ENCODE results near the gene LPP.

DNA sequence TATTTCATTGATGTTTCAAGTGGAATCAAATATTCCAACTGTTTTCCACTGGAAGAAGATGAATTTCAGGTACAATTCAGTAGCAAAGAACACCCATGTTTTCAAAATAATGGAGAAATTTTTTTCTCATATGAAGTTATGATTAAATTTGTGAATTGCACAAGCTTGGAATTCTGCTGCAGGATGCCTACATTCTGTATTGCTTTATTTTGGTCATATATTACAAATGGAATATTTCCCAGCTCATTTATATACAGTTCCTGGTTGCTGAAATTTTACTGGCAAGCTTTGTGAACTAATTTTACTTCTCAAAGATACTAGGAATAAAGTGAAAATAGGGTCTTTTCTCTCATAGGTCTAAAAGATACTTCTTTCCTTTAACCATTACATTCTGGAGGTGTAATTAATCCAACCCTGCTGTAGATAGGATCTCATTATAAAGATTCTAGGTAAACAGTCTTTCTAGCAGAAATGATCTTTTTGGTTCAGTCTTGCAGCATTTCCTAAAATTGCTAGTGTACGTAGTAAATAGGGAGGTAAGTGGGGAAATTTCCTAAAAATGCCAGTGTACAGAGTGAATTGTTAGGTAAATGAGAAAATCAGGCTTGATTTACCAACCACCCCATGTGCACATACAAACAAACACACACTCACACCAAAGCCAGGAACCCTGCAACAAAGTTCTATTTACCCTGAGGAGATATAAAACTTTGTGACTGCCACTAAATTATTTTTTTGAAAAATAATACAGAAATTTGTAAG lies 624.3 kb downstream of the LPP start:
- TF ChIP-seq NRF1 (conservative IDR thresholded peaks at IDR 0.05 in 1 of 2, IDR thresholded peaks at IDR 0.05 in 1 of 2) (no peak), DPF2 (IDR thresholded peaks at IDR 0.05) (no peak), RFX5 (IDR thresholded peaks at IDR 0.05; ENCODE audit: low read depth, low read length) (no peak), POLR2AphosphoS5 (IDR thresholded peaks at IDR 0.05; ENCODE audit: control insufficient read depth, insufficient read depth, low read depth, low read length) (no peak), SMC3 (conservative IDR thresholded peaks at IDR 0.05; ENCODE audit: insufficient read depth, low read depth, low read length) (no peak), SNAPC5 (CRISPR knock-in tag; IDR thresholded peaks at IDR 0.05) (no peak)
- TF ChIP-seq, protein P1, sequence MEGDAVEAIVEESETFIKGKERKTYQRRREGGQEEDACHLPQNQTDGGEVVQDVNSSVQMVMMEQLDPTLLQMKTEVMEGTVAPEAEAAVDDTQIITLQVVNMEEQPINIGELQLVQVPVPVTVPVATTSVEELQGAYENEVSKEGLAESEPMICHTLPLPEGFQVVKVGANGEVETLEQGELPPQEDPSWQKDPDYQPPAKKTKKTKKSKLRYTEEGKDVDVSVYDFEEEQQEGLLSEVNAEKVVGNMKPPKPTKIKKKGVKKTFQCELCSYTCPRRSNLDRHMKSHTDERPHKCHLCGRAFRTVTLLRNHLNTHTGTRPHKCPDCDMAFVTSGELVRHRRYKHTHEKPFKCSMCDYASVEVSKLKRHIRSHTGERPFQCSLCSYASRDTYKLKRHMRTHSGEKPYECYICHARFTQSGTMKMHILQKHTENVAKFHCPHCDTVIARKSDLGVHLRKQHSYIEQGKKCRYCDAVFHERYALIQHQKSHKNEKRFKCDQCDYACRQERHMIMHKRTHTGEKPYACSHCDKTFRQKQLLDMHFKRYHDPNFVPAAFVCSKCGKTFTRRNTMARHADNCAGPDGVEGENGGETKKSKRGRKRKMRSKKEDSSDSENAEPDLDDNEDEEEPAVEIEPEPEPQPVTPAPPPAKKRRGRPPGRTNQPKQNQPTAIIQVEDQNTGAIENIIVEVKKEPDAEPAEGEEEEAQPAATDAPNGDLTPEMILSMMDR (IDR thresholded peaks at IDR 0.05 in 2 of 3, conservative IDR thresholded peaks at IDR 0.05 in 1 of 3; ENCODE audit: insufficient read depth in 2 of 3, low read depth in 1 of 3, low read length in 3 of 3) = no peak

All from K562 (cell line).